K562 (cell line): Measurements from ENCODE around the gene EFNA2. TPM values are rescaled to one million over a fixed set of nuclear protein-coding genes. Genes with fewer than 3 reads are reported as not detected.

Source experiments
- ADNP ChIP-seq: fragments of 200-800 bp; sonication (Bioruptor generic); IDR thresholded peaks from 2 replicates; pipeline ENCODE4 v1.6.1; 2016; ENCODE audit warnings: missing genetic modification characterization, missing compliant biosample characterization
- CBX2 ChIP-seq: fragments of 200-600 bp; sonication (generic); IDR thresholded peaks from one replicate; pipeline ENCODE4 v1.6.1; 2012; ENCODE audit warnings: mild to moderate bottlenecking, low read length, inconsistent platforms; ENCODE audit not compliant: insufficient read depth, poor library complexity, severe bottlenecking
- FOS ChIP-seq: IDR thresholded peaks from 3 replicates; pipeline ENCODE4 v1.6.1; 2011; ENCODE audit not compliant: insufficient read length; ENCODE audit errors: extremely low read depth
- MED1 ChIP-seq: sonication (generic); formaldehyde crosslinking; IDR thresholded peaks from 2 replicates; pipeline ENCODE4 v1.8.1; 2023; ENCODE audit warnings: missing genetic modification reagents, borderline replicate concordance
- NR2C1 ChIP-seq, 2 experiments: fragments of 450-650 bp; IDR thresholded peaks; 2 replicates each; pipeline ENCODE4 v1.6.1; 2017; ENCODE audit warnings: mild to moderate bottlenecking in 2 of 2, antibody characterized with exemption in 1 of 2, inconsistent platforms in 1 of 2, missing compliant biosample characterization in 1 of 2, missing genetic modification characterization in 1 of 2
- RHOXF2B ChIP-seq: fragments of 250-450 bp; sonication (Bioruptor Pico); conservative IDR thresholded peaks from 2 replicates; pipeline ENCODE4 v1.5.1; 2021
- SRSF9 ChIP-seq: fragments of 200-400 bp; formaldehyde crosslinking; IDR thresholded peaks from 2 replicates; pipeline ENCODE4 v1.6.1; 2017; ENCODE audit warnings: low read depth, low read length, borderline replicate concordance
- TBP ChIP-seq: optimal IDR thresholded peaks from 2 replicates; pipeline ENCODE3; 2011; ENCODE audit warnings: low read depth, low read length, improper control_type of control experiment
- U2AF1 ChIP-seq: fragments of 200-400 bp; formaldehyde crosslinking; optimal IDR thresholded peaks from 2 replicates; pipeline ENCODE3; 2017; ENCODE audit warnings: mild to moderate bottlenecking, low read depth, low read length, moderate library complexity
- polyA plus RNA-seq, 8 experiments: library from polyadenylated mRNA; depleted of rRNA in 4 of 8; stranded (reverse) in 5 of 8; unstranded in 3 of 8; fragments of >200 nt; fragmentation: Nextera tagmentation in 2 of 8; fragmentation: Illumina TruSeq in 1 of 8; extraction: Ambion mirVana in 2 of 8; extraction: Trizol in 1 of 8; gene quantifications; 2 replicates each; pipeline versions ENCODE4 v1.2.1 to v1.2.3, GENCODE V29; 2011 to 2014; ENCODE audit warnings: inconsistent platforms in 1 of 8, missing spikeins in 1 of 8
- total RNA-seq, 7 experiments: library from RNA; depleted of rRNA in 6 of 7; stranded (reverse); fragments of >200 nt in 6 of 7; fragmentation: Illumina TruSeq in 2 of 7; extraction: Trizol in 2 of 7; gene quantifications; 2 replicates each; pipeline versions ENCODE4 v1.2.1 to v1.2.3, GENCODE V29; 2011 to 2021; ENCODE audit warnings: low replicate concordance in 1 of 7
- TF ChIP-seq, protein P1 (sequence below): fragments of 450-650 bp; IDR thresholded peaks from 2 replicates; pipeline ENCODE4 v1.6.1; 2017; ENCODE audit warnings: mild to moderate bottlenecking, moderate library complexity
- TF ChIP-seq, protein P2 (sequence below): fragments of 250-450 bp; sonication (Bioruptor Pico); IDR thresholded peaks from 2 replicates; pipeline ENCODE4 v1.5.0; 2021; ENCODE audit warnings: mild to moderate bottlenecking, borderline replicate concordance
- TF ChIP-seq, protein P3 (sequence below): IDR thresholded peaks from 2 replicates; pipeline ENCODE4 v1.6.1; 2016; ENCODE audit warnings: missing genetic modification characterization, missing compliant biosample characterization

Gene EFNA2
- total and polyA plus RNA-seq, 9 of the 15 experiments (the other 6 are each of a cell fraction or from before 2014, with no cell fraction given) = 0.11 to 0.44 (median 0.15) TPM; not detected in 6

DNA sequence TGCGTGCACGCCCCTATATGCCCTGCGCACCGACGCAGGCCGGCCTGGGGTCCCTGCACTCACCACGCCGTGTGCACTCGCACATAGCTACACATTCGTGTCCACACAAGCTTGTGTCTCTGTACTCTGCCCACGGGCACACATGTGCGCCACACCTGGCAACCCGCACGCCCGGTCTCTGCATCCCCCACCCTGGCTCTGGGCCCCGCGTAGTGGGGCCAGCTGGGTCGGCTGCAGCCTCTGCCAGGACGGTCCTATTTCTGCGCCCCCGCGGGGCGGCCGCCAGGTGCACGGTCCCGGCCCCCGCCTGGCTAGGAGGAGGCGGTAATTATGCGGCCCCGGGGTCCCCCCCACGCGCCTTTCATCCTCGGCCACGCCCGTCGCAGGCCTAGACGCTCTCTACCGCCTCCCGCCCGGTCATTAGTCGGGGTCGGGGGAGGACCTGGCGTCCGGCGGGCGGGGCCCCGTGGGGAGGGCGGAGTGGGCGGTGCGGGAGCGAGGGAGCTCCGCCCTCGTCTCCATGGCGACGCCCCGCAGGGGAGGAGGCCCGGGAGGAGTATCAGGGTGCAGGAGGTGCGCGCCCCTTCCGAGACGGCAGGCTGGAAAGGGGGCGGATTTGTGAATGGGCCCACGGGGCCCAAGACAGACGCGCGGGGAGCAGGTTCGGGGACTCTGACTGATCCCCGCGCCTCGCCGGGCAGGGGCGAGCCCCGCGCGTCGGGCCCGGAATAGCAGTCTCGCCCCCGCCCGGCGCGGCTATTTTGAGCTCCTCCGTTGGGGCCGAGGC is 19.4 kb upstream of the EFNA2 start (continued):
- TF ChIP-seq NR2C1 (IDR thresholded peaks at IDR 0.05) (no peak), NR2C1 (tag; IDR thresholded peaks at IDR 0.05) (no peak), SRSF9 (no peak), TBP (peak; percentile 38), CBX2 (no peak), RHOXF2B (CRISPR knock-in tag) (no peak), FOS (no peak), MED1 (CRISPR knock-in tag) (0 out of 2 replicates have a peak, but pooled peaks have one; percentile 24), ADNP (no peak), U2AF1 (peak; percentile 37)
- TF ChIP-seq, protein P1, sequence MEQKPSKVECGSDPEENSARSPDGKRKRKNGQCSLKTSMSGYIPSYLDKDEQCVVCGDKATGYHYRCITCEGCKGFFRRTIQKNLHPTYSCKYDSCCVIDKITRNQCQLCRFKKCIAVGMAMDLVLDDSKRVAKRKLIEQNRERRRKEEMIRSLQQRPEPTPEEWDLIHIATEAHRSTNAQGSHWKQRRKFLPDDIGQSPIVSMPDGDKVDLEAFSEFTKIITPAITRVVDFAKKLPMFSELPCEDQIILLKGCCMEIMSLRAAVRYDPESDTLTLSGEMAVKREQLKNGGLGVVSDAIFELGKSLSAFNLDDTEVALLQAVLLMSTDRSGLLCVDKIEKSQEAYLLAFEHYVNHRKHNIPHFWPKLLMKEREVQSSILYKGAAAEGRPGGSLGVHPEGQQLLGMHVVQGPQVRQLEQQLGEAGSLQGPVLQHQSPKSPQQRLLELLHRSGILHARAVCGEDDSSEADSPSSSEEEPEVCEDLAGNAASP = no peak
- TF ChIP-seq, protein P2, sequence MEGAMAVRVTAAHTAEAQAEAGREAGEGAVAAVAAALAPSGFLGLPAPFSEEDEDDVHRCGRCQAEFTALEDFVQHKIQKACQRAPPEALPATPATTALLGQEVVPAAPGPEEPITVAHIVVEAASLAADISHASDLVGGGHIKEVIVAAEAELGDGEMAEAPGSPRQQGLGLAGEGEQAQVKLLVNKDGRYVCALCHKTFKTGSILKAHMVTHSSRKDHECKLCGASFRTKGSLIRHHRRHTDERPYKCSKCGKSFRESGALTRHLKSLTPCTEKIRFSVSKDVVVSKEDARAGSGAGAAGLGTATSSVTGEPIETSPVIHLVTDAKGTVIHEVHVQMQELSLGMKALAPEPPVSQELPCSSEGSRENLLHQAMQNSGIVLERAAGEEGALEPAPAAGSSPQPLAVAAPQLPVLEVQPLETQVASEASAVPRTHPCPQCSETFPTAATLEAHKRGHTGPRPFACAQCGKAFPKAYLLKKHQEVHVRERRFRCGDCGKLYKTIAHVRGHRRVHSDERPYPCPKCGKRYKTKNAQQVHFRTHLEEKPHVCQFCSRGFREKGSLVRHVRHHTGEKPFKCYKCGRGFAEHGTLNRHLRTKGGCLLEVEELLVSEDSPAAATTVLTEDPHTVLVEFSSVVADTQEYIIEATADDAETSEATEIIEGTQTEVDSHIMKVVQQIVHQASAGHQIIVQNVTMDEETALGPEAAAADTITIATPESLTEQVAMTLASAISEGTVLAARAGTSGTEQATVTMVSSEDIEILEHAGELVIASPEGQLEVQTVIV = no peak
- TF ChIP-seq, protein P3, sequence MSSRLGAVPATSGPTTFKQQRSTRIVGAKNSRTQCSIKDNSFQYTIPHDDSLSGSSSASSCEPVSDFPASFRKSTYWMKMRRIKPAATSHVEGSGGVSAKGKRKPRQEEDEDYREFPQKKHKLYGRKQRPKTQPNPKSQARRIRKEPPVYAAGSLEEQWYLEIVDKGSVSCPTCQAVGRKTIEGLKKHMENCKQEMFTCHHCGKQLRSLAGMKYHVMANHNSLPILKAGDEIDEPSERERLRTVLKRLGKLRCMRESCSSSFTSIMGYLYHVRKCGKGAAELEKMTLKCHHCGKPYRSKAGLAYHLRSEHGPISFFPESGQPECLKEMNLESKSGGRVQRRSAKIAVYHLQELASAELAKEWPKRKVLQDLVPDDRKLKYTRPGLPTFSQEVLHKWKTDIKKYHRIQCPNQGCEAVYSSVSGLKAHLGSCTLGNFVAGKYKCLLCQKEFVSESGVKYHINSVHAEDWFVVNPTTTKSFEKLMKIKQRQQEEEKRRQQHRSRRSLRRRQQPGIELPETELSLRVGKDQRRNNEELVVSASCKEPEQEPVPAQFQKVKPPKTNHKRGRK (tag) = no peak
